NCI-H460 (cell line): ENCODE results near the gene BPIFB1. TPM values are rescaled to one million over a fixed set of nuclear protein-coding genes. Genes with fewer than 3 reads are reported as not detected.

Experiments
- DNase-seq: peaks from one replicate; pipeline ENCODE4 v3.0.0-alpha.2; 2016; ENCODE audit warnings: low read depth; ENCODE audit errors: extremely low read depth
- total RNA-seq: library from RNA; depleted of rRNA; stranded (reverse); fragments of >200 nt; shearing (Covaris generic); gene quantifications from 2 replicates; pipeline ENCODE4 v1.2.3, GENCODE V29; 2014

The BPIFB1 gene
- total RNA-seq, 1 experiment from 2014 or later = not detected

GRCh38 chr20:33291830-33292355 lies 8.9 kb downstream of the BPIFB1 start:
- peak; percentile 22 for DNase-seq

GRCh38 chr20:33296206-33296605 lies 13.2 kb downstream of the BPIFB1 start:
- DNase-seq = no peak

- no peak for DNase-seq
Observed at GRCh38 chr20:33298391-33298790, 15.4 kb downstream of the BPIFB1 start.

GRCh38 chr20:33299111-33299603 lies 16.1 kb downstream of the BPIFB1 start:
- peak; percentile 63 for DNase-seq

GRCh38 chr20:33301192-33301930 lies 18.3 kb downstream of the BPIFB1 start:
- no peak for DNase-seq

GRCh38 chr20:33303595-33303994 lies 20.6 kb downstream of the BPIFB1 start:
- DNase-seq = no peak

- no peak for DNase-seq
Observed at GRCh38 chr20:33304046-33304445, 21.0 kb downstream of the BPIFB1 start.

- DNase-seq = no peak
Observed at GRCh38 chr20:33305589-33306057, 22.6 kb downstream of the BPIFB1 start.

GRCh38 chr20:33306228-33306627 lies 23.2 kb downstream of the BPIFB1 start:
- DNase-seq = no peak

- DNase-seq = no peak
Observed at GRCh38 chr20:33306807-33307206, 23.8 kb downstream of the BPIFB1 start.

GRCh38 chr20:33308668-33309067 lies 25.7 kb downstream of the BPIFB1 start:
- no peak for DNase-seq

- DNase-seq = no peak
Observed at GRCh38 chr20:33309631-33310030, 26.6 kb downstream of the BPIFB1 start.

GRCh38 chr20:33310327-33310899 lies 27.4 kb downstream of the BPIFB1 start:
- DNase-seq = no peak

GRCh38 chr20:33311011-33311410 lies 28.0 kb downstream of the BPIFB1 start:
- DNase-seq = no peak

- DNase-seq = no peak
Observed at GRCh38 chr20:33311996-33312395, 29.0 kb downstream of the BPIFB1 start.

GRCh38 chr20:33312583-33312982 lies 29.6 kb downstream of the BPIFB1 start:
- no peak for DNase-seq

GRCh38 chr20:33313686-33314314 lies 30.8 kb downstream of the BPIFB1 start:
- DNase-seq = no peak

- DNase-seq = no peak
Observed at GRCh38 chr20:33316343-33316742, 33.3 kb downstream of the BPIFB1 start.

GRCh38 chr20:33316958-33317357 lies 33.9 kb downstream of the BPIFB1 start:
- DNase-seq = no peak

GRCh38 chr20:33317424-33318095 lies 34.5 kb downstream of the BPIFB1 start:
- DNase-seq = no peak

GRCh38 chr20:33318096-33318429 lies 35.0 kb downstream of the BPIFB1 start:
- DNase-seq = no peak
